Hindlimb muscle (tissue), 1 donor: ENCODE data around the gene VWA5B2. TPM values are rescaled to one million over a fixed set of nuclear protein-coding genes. Genes with fewer than 3 reads are reported as not detected.

Experiments used
- DNase-seq: peaks from one replicate; pipeline ENCODE4 v3.0.0-alpha.2; 2013
- polyA plus RNA-seq: library from polyadenylated mRNA; unstranded; fragments of 120-200 nt; gene quantifications from one replicate; pipeline ENCODE4 v1.2.1, GENCODE V29; 2013; ENCODE audit not compliant: insufficient read length

The VWA5B2 gene
- polyA plus RNA-seq, 1 donor = 0.63 TPM

DNA sequence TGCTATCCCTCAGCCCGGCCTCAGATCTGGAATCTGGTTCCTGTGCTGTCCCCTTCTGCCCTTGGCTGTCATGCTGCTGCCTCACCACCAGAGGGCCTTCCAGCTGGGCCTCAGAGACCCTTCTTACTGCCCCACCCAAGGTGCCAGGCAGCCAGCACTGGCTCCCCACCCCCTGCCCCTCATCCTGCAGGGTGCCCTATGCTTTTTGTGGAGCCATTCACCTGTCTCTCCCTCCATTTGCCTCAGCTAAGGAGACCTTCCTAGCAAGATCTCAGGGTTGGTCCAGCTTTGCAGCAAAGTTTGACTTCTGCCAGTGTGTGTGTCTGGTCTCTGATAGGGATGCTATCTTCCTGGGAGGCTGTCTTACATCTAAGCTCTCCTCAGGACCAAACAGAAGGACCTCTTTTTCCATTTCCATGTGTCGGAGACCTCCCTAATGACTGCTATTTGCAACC lies 1.9 kb upstream of the VWA5B2 start:
- DNase-seq = no peak

DNA sequence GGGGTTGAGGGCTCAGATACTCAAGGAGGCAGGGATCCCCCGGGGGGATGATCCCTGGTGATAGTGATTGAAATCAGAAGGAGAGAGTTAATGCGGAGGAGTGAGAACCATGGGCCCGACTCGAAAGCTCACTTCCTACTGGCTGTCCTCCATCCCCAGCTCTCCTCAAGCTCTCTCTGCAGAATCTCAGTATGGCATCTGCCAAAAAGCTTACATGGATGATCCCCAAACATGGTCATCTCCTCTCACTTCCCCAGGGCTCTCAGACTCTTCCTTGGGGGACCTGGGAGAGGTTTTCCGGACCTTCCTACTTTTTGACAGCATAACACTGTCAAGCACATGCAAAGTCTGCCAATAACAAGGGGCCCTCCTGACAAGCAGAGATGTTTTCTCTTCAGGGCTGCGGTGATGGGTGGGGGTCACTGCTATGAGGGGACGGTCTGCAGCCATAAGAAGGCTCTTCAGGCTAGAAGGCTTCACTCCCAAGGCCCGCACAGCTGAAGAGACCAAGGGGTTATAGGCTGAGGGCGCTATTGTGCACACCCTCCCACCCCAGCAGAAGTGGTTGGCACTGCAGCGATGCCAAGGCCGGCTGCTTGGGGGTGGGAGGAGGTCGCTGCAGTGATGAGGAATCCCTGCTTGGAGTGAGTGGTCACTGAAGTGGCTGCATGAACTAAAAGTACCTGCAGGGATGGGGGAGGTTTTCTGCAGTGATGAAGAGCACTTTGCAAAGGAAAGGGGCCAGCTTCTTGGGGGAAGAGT lies 828 bp upstream of the VWA5B2 start:
- DNase-seq = no peak

DNA sequence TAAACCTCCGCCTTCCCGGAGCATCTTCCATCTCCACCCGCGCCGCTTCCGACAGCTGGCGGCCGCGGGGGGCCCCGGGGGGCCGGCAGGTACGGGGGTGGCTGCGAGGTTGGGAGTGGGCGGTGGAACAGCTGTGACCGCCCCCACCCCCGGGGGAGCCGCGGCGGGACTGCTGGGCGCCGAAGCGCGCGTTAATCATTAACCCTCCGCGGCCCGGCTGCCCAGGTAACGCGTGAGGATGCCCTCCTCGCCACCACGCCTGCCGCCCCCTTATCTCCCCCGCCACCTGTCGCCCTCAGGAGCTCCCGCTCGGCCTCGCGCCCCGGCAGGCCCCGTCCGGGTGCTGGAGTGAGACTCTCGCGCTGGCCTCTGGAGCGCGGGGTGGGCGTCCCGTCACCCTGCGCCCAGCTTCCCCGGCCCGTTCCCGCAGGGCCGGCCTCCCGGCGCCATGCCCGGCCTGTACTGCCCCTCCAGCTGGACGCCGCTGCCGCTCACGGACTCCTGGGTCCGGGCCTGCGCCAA lies 757 bp downstream of the VWA5B2 start:
- no peak for DNase-seq

DNA sequence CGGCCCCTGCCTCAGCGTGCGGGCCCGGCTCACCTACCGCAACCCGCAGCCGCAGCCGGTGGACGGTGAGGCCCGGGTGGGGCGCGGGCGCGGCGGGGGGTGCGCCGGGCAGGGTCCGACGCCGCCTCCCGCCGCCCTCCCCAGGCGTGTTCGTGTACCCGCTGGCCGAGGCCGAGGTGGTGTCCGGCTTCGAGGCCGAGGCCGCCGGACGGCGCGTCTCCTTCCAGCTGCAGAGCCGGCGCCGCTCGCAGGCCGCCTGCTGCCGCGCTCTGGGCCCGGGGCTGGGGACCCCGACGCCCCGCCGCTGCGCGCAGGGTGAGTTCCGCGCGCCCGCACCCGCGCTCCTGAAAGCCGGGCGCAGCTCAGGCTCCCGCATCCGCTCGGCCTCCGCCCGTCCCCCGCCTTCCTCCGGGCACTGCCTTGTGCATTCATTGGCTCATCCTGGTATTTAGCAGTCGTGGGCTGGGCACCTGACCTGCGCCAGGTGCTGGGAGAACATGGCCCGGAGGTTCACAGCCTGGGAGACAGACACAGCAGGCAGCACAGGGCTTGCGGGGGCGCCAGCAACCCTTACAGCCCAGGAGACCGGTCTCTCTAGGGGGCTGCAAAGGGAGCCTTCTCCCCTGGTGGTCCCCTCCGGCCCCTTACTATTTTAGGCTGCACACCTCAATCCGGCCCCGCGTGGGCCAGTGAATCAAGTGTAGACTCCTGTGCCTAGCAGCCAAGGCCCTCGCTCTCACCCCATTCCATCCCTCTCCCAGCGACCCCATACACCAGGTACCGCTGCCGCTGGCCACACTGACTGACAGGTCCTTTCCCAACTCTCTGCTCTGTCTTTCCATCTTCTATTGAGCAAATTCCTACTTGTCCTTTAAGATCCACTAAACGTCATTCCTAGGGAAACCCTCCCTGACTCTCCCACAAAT lies 1.5 kb downstream of the VWA5B2 start:
- no peak for DNase-seq

DNA sequence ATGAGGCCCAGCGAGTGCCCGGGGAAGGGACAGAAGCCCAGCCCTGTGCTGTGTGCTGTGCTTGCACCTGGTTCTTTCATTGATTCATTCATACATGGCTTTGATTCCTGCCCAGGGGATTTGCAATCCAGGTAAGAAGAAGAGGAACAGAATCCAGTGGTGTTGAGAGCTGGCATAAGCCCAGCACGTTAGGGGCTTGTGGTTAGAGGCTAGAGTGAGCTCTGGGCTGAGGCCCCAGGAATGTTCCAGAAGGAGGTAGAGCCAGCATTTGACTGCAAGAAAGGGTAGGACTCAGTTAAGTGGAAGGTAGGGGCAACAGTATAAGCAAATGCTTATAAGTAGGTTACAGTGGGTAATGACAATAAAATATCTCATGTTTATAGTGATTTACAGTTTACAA lies 2.3 kb downstream of the VWA5B2 start:
- no peak for DNase-seq

DNA sequence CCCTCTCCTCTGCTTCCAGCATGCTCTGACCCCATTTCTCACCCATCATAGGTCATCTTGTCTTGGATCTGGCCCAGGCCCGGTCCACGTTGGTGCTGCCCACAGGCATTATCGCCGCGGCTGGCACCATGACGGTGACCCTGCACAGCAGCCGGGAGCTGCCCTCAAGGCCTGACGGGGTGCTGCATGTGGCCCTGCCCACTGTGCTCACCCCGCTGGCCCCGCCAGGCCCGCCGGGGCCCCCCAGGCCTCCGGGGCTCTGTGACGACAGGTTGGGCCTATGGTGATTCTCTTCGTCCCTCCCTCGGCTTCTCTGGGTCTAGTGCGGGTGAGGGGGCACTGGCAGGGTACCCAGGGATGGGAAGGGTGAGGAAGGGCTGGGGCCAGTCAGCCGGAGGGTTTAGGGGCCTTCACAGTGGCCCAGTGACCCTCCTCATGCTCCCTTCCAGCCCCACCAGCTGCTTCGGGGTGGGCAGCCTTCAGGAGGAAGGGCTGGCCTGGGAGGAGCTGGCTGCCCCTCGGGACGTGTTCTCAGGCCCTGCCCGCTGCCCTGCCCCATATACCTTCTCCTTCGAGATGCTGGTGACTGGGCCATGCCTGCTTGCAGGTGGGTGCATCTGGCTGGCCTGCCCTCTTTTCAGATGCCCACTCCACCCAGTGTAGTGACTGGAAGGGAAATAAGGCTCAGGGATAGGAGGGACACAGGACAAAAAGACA lies 3.9 kb downstream of the VWA5B2 start:
- no peak for DNase-seq

DNA sequence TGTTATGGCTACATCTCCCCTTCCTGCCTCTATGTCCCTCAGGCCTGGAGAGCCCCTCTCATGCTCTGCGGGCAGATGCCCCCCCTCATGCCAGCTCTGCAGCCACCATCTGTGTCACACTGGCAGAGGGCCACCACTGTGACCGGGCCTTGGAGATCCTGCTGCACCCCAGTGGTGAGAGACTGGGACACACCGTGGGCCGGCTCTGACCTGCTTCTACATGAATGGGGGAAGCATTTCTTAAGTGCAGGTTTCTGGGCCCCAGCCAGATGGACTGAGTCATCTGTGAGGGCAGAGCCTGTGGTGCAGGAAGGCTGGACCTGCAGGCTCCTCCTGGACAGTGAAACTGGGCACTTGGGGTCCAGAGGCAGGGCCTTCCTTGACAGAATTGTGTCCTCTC lies 4.8 kb downstream of the VWA5B2 start:
- no peak for DNase-seq

DNA sequence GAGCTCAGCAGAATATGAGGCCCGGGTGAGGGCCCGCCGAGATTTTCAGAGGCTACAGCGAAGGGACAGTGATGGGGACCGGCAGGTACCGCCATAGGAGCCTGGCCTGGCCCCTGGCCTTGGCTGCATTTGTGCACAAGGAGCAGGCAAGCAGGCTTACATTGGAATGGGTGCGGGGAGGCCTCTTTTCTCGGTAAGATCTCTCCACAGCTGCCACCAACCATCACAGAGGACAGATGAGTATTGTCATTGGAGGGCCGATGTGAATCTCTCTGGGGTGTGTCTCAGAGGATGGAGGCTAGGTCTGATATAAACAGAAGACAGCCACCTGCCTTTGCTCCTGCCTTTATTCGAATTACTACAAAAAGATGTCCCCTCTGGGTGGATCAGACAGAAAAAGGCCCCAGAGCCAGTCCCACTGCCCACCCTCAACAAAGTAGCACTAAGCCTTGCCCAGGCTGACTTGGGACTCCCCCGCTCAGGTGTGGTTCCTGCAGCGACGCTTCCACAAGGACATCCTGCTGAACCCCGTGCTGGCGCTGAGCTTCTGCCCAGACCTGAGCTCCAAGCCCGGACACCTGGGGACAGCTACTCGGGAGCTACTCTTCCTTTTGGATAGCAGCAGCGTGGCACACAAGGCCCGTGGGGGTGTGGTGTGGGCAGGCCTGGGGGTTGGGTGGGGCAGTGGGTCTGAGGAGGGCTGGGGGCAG lies 5.4 kb downstream of the VWA5B2 start:
- DNase-seq = no peak

DNA sequence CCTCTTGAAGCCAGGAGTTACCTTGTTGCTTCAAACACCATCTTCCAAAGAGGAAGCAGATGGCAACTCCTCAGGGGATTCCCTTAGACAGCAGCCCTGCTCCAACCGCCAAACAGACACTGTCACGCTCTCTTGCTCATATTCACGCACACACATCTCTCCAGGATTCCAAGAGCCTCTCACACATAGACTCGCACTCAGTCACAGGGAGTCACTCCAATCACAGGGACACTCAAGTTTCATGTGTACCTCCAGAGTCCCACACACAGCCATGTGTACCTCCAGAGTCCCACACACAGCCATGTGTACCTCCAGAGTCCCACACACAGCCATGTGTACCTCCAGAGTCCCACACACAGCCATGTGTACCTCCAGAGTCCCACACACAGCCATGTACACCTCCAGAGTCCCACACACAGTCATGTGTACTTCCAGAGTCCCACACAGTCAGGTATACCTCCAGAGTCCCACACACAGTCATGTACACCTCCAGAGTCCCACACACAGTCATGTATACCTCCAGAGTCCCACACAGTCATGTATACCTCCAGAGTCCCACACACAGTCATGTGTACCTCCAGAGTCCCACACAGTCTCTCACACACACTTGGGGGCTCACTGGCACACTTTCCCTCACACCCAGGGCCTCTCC lies 6.1 kb downstream of the VWA5B2 start:
- DNase-seq = no peak

DNA sequence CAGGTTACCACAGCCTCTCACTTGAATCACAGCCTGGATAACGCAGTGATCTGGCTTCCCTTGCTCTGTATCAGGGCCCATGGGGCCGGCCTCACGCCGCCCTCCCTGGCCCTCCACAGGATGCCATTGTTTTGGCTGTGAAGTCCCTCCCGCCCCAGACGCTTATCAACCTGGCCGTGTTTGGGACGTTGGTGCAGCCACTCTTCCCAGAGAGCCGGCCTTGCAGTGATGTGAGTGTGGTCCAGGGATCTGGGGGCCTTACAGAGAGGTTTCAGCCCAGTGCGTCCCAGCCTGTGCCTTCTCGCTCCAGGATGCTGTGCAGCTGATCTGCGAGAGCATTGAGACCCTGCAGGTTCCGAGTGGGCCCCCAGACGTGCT lies 6.6 kb downstream of the VWA5B2 start:
- no peak for DNase-seq

DNA sequence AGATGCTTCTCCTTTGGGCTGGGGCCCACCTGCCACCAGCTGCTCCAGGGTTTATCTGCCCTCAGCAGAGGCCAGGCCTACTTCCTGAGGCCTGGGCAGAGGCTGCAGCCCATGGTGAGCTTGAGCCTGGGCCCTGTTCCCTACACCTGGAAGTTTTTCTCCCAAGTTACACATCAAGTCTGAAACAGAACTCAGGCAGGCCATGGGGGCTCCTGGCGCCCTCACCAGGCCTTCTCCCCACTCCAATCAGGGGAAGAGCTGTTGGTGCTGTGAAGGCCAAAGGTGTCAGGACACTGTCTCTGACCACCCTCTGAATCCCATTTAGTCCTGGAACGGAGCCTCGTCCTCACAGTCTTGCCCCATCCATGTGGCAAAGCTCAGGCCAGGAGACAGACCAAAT lies 7.3 kb downstream of the VWA5B2 start:
- no peak for DNase-seq

DNA sequence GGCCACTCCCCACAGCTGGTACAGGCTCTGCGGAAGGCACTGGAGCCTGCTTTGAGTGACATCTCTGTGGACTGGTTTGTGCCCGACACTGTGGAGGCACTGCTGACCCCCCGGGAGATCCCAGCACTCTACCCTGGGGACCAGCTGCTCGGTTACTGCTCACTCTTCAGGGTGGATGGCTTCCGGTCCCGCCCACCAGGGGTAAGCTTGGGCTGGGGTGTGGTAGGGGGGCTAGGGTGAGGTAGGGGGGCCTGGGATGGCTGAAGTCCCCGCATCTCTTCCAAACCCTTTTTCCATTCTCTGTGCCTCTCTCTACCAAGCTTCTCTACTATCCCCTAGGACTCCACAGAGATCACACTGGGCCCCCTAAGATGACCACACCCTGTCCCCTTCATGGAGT lies 7.8 kb downstream of the VWA5B2 start:
- no peak for DNase-seq

DNA sequence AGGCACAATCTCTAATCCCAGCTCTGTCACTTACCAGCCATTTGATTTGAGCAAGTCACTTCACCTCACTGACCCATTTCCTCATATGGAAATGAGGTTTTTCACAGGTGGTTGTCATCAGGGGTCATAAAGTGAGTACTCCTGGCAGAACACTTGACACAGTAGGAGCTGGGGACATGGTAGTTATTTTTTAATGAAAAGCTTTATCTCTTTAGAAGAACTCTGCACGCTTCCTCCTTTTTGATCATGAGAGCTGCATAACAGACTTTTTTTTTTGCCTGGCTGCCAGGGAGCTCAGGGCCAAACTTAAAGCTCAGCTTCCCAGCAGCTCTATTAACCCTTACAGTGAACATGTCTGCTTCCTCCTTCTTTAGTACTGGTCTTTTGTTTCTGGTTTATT lies 8.4 kb downstream of the VWA5B2 start:
- DNase-seq = no peak

DNA sequence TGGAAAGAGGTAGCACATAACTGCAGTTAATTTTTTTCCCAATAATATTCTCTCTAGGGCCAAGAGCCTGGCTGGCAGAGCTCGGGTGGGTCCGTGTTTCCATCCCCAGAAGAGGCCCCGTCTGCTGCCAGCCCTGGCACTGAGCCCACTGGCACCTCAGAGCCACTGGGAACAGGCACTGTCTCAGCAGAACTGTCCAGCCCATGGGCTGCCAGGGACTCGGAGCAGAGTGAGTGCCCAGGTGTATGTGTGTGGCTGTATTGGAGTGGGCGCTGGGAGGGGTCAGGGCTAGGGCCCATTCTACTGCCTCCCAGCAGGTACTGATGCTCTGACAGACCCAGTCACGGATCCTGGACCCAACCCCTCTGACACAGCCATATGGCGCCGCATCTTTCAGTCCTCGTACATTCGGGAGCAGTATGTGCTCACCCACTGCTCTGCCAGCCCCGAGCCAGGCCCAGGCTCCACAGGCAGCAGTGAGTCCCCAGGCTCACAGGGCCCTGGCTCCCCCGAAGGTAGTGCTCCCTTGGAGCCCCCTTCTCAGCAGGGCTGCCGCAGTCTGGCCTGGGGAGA lies 8.9 kb downstream of the VWA5B2 start:
- DNase-seq = no peak

DNA sequence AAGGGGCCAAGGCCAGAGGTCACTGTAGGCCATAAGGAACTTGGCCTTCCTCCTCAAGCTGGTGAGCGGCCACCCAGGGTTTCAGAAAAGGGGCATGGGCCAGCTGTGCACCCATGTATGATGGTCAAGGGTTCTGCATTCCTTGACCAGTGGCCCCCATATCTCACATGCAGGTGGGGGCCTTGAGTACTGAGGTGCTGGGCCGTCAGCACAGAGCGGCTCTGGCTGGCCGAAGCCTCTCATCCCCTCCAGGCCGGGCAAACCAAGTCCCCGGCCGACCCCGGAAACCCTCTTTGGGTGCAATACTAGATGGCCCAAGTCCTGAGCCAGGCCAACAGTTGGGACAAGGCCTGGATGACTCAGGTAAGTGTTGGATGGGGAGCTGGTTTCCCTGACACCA lies 9.8 kb downstream of the VWA5B2 start:
- DNase-seq = no peak

DNA sequence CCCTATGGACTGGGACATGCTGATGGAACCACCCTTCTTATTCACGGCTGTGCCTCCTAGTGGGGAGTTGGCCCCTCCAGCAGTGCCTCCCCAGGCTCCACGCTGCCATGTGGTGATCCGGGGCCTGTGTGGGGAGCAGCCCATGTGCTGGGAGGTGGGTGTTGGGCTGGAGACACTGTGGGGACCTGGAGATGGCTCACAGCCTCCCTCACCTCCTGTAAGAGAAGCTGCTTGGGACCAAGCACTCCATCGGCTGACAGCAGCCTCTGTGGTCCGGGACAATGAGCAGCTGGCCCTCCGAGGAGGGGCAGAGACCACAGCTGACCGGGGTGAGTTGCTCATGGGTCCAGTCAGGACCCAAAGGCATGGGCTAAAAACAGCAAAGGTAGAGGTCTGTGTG lies 10.3 kb downstream of the VWA5B2 start:
- DNase-seq = no peak

DNA sequence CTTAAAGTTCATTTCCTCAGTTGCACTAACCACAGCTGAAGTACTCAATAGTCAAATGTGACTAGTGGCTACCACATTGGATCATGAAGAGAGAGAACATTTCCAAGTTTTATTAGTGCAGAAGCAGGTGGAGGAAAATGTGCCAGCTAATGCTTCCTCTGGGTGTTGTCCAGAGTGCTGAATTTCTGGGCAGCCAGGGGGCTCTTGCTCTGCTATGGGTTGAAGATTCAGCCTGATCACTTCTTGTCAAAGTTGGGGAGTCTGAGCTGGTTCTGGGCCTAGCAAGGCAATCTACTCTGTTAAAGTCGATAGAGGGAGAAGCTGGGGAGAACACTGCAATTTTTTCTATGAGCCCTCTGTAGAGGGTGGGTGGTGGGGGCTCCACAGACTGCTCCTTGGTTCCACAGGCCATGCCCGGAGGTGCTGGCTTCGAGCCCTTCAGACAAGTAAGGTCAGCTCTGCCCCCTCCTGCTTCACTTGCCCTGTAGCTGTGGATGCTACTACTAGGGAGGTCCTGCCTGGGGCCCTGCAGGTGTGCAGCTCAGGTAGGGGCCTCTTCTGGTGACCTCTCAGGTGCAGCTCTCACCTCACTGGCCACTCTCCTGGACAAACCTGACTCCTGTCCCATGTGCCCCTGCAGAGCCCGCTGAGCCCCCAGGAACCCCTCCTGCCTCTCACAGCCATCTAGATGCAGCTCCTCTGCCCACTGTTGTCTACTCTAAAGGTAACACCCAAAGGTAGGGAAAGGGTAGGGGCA lies 11.2 kb downstream of the VWA5B2 start:
- DNase-seq = peak; percentile 51

DNA sequence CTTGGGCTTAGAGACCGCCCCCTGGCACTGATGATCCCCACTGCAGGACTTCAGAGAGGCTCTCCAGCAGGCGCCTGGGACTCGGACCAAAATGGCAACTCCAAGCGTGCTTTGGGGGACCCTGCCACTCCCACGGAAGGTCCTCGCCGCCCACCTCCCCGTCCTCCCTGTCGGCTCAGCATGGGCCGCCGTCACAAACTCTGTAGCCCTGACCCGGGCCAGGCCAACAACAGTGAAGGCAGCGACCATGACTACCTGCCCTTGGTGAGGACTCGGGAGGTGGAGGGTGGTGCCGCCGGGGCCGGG lies 11.7 kb downstream of the VWA5B2 start:
- DNase-seq = no peak

DNA sequence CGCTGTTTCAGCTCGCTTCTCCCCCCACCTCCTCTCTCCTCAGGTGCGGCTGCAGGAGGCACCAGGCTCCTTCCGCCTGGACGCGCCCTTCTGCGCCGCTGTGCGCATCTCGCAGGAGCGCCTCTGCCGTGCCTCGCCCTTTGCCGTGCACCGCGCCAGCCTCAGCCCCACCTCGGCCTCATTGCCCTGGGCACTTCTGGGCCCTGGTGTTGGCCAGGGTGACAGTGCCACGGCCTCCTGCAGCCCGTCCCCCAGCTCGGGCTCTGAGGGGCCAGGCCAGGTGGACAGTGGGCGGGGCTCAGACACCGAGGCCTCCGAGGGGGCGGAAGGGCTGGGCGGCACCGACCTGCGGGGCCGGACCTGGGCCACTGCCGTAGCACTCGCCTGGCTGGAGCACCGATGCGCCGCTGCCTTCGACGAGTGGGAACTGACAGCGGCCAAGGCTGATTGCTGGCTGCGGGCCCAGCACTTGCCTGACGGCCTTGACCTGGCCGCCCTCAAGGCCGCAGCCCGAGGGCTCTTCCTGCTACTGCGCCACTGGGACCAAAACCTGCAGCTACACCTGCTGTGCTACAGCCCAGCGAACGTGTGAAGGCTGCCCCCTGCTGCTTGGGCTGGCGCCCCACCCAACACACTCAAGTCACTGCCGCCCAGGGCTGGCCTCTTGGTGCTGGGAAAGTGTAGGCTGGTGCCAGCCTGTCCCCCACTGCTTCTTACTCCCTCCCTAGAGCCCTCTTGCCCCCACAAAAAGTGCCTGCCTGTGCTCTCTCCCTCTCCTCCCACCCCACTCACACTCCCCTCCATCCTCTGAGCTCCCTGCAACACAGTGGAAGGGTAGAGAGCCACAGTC lies 12.3 kb downstream of the VWA5B2 start:
- DNase-seq = no peak

DNA sequence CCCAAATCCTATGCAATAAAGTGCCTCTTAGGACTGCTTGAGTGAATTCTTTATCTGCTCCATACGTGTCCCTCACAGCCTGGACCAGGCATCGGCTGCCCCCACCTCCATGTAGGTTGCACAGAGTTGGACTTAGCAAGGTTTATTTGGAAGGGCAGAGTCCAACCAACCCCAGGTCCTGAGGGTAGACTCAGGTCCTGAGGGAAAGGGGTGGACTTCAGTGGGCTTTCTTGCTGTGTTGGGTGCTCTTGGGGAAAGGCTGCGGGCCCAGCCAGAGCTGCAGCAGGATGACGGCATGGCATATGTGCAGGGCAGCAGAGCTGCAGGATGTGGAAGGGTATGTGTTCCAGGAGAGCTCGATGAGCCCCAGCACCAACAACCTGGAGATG lies 12.9 kb downstream of the VWA5B2 start:
- DNase-seq = no peak
